Subcutaneous adipose tissue (tissue), 4 donors: ENCODE data around the gene CFAP46. TPM values are rescaled to one million over a fixed set of nuclear protein-coding genes. Genes with fewer than 3 reads are reported as not detected.

ENCODE experiments used
- total RNA-seq, 4 donors: library from RNA; depleted of rRNA; stranded (reverse); fragments of >200 nt; gene quantifications; one replicate each; pipeline ENCODE4 v1.1.0, GENCODE V29; 2016
- TF ChIP-seq, protein P1 (sequence below): fragments of 450-650 bp; IDR thresholded peaks from one replicate; pipeline ENCODE4 v1.5.1; 2016; ENCODE audit warnings: low read depth, mild to moderate bottlenecking, control low read depth, antibody characterized with exemption, moderate library complexity

Gene CFAP46
- total RNA-seq, 4 donors from 2014 or later: not detected

DNA sequence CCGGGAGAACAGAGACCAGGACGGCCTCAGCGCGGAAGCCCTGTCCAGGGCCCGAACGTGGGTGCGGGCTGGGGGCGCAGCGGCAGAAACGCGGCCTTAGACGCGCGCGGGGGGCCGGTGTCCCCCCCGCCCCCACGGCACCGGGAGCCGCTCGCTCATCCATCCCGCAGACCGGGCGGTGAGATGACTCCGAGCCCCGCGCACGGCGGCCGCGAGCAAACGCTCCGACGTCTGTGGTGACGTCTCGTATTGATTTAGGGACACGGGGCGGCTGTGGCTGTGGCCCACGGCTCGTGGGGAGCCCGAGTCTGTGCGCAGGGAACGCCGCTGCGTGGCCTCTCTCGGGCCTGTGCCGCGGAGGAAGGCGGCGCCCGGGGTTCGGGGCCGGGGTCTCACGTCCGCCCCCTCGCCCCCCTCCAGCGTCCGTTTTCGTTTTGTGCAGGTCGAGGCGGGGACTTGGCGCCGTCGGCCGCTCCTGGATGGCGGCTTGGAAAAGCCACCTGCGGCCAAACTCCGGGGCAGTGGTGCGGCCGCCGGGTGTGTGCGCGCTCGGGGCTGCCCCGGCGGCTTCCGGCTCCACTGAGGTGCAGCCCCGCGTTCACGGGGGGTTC, 155.4 kb downstream of the CFAP46 start:
- TF ChIP-seq, protein P1, sequence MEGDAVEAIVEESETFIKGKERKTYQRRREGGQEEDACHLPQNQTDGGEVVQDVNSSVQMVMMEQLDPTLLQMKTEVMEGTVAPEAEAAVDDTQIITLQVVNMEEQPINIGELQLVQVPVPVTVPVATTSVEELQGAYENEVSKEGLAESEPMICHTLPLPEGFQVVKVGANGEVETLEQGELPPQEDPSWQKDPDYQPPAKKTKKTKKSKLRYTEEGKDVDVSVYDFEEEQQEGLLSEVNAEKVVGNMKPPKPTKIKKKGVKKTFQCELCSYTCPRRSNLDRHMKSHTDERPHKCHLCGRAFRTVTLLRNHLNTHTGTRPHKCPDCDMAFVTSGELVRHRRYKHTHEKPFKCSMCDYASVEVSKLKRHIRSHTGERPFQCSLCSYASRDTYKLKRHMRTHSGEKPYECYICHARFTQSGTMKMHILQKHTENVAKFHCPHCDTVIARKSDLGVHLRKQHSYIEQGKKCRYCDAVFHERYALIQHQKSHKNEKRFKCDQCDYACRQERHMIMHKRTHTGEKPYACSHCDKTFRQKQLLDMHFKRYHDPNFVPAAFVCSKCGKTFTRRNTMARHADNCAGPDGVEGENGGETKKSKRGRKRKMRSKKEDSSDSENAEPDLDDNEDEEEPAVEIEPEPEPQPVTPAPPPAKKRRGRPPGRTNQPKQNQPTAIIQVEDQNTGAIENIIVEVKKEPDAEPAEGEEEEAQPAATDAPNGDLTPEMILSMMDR: no peak

DNA sequence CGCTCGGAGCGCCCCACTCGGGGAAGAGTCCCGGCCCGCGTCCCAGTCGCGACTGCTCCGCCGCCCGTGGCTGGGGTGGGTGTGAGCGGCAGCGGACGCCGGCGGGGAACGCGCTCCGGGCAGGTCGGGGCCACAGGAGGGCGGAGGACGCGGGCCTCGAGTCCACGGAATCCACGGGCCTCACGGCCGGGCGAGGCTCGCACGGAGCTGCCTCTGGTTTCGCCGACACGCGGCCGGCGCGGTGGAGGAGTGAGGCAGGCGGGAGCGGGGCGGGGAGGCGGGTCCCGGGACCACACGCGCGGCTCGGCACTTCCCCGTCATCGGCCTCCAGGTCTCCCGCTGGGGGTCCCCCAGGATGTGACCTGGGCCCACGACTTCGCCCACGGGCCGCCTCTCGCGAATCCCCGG, 155.9 kb downstream of the CFAP46 start:
- TF ChIP-seq, protein P1: no peak

DNA sequence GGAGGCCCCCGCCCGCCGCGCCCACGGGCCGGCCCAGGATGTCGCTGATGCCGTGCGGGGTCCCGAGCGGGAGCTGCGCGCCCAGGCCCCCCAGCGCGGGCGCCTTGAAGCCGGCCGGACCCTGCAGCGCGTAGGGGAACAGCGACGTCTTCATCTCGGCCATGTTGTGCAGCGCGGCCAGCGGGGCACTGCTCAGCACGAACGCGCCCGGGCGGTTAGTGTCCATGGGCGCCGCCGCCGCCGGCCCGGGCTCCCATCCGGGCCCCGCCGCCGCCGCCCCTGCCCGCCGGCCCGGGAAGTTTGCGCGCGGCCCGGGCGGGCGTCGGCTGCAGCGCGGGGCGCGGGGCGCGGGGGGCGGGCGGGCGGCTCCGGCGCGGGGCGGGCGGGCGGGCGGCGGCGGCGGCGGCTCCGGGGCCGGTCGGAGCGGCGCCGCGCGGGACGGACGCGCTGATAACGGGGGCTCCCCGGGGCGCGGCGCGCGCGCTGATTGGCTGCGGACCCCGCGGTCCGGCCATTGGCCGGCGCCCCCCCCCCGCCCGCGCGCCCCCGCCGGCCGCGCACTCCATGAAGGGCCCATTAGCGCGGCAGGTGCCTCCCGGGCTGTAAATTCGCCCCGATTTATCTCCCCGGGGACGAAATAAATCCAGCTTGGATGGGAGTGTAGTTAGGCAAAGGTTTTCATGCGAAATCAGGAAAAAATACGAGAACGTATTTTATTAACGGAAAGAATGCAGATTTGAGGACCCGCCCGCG, 156.5 kb downstream of the CFAP46 start, which contains the start of gene NKX6-2:
NKX6-2 (minus strand) TSS at position 425 of the 753 bp plus-strand sequence; CDS start at position 226, 199 bp downstream.
- TF ChIP-seq, protein P1: no peak

DNA sequence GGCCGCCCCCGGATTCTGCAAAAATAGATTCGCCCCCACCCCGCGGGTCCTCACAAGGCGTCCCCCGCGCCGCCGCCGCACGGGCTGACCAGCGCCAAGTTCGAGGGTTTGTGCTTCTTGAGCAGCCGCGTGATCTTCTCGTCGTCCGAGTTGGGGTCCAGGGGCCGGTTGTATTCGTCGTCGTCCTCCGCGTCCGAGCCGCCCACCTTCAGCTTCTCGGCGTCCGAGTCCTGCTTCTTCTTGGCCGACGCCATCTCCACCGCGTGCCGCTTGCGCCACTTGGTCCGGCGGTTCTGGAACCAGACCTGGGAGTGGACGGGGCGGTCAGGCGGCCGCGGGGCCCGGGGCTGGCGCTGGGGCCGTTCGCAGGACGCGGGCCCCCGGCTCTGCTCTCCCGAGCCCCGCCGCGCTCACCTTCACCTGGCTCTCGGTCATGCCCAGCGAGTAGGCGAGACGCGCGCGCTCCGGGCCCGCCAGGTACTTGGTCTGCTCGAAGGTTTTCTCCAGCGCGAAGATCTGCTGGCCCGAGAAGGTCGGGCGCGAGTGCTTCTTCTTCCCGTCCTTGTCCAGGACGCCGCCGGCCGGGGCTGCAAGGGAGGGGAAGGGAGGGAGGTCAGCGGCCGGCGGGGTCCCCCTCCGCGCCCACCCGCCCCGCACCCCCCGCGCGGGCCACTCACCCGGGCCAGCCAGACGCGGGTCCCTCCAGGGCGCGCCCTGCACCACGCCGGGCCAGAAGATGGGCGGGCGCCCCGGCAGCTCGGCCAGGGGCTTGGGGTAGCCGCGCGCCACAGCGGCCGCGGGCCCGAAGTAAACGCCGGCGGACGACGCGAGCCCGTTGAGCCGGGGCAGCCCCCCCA, 157.3 kb downstream of the CFAP46 start:
- TF ChIP-seq, protein P1: no peak

DNA sequence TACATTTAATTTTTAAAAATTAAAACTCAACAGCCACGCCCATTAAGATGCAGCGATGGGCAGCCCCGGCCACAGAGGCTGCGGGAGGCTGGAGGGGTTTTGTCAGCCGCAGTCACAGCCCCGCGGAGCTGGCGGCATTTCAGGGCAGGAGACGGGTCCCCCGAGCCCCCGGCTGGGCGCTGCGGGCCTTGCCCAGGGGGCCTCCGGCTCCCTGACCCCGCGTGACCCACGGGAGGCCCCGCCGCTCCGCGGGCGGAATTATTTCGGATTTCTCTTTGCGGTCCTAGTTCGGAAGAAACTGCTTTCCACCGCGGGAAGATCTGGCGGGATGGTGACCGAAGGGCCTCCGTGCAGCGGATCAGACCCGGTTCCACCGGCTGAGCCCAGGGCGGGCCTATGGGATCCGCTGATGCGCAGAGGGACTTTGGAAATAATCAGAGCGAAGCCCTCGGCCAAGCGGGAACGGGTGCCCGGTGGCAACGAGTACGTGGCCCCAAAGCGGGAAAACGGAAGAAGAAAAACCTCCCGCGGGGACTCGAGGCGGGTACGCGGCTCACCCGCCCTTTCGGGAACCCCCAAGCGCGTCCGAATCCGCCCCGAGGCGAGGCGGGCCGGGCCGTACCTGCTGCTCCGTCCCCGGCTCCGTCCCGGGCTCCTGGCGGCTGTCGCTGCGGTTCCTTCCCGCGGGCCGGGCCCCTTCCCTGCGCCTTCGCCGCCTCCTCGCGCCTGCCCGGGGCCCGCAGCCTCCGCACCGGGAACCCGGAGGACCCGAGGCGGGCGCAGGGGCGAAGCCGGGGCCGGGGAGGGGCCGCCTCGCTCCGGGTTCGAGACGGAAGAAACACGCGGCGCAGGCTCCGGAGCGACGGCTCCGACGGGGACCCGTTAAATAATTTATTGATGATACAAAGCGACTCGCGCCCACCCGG, 158.2 kb downstream of the CFAP46 start:
- TF ChIP-seq, protein P1: no peak

DNA sequence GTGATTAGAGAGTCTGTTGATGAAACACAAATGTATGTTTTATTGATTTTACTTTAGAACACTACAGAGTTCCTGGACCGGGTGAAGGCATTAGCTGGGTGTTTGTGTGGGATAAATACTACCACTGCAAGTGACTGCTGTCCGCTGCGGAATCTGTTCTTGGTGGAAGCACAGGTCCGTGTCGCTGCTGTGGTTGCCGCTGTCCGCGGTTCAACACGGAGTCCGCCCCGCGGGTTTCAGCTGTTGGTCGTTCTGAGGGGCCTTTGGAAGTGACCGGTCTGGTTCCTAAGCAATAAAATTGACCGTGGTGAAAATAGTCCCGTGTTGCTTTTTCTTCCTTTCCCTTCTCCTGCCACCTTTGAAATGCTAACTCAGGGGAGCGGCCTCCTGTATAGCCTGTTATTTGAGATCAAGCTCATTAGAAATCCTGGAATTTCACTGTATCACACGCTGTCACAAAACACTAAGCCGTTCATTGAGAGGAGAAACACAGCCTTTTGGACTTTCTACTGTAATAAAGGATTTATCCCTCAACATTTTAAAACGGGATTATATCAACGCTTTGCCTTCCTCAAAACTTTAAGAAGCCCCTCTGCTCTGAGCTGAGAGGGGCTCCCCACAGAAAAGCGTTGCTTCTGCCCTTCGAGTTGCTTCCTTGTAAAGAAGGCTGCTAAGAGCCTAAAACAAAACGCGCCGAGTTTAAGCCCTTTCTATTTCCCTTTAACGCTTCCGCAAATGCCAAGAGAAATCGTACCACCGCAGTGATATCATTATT, 159.0 kb downstream of the CFAP46 start:
- TF ChIP-seq, protein P1: no peak
